ENCODE measurements around the gene TNIP1.

The TNIP1 gene

GRCh38 chr5:151001436-151001835 lies 79.4 kb downstream of the TNIP1 start:
- Histone ChIP-seq H3K27me3 (ENCODE audit: control insufficient read depth, insufficient read depth, low read length) (no peaks in the 10 kb centered on the region), H3K4me3 (ENCODE audit: low read depth, low read length) (no peak overlapping the region), H3K4me1 (ENCODE audit: control insufficient read depth, insufficient read depth, low read length) (peaks cover 4% of the 10 kb centered on the region), H3K36me3 (ENCODE audit: control insufficient read depth, insufficient read depth, low read length) (no peaks in the 10 kb centered on the region), H3K9ac (ENCODE audit: low read depth, low read length) (no peak overlapping the region), H3K9me3 (ENCODE audit: control insufficient read depth, insufficient read depth, low read length) (no peaks in the 10 kb centered on the region)

GRCh38 chr5:150999704-151000442 lies 81.0 kb downstream of the TNIP1 start:
- Histone ChIP-seq H3K9ac (ENCODE audit: low read depth, low read length) (no peak overlapping the region), H3K27me3 (ENCODE audit: control insufficient read depth, insufficient read depth, low read length) (no peaks in the 10 kb centered on the region), H3K4me1 (ENCODE audit: control insufficient read depth, insufficient read depth, low read length) (peaks cover 4% of the 10 kb centered on the region), H3K9me3 (ENCODE audit: control insufficient read depth, insufficient read depth, low read length) (no peaks in the 10 kb centered on the region), H3K4me3 (ENCODE audit: low read depth, low read length) (no peak overlapping the region), H3K36me3 (ENCODE audit: control insufficient read depth, insufficient read depth, low read length) (no peaks in the 10 kb centered on the region)

GRCh38 chr5:150993826-150994412 lies 86.9 kb downstream of the TNIP1 start:
- H3K4me3 ChIP-seq (ENCODE audit: low read depth, low read length): no peak overlapping the region
- H3K4me1 ChIP-seq (ENCODE audit: control insufficient read depth, insufficient read depth, low read length): no peaks in the 10 kb centered on the region
- no peaks in the 10 kb centered on the region for H3K36me3 ChIP-seq (ENCODE audit: control insufficient read depth, insufficient read depth, low read length)
- no peaks in the 10 kb centered on the region for H3K27me3 ChIP-seq (ENCODE audit: control insufficient read depth, insufficient read depth, low read length)
- H3K9me3 ChIP-seq (ENCODE audit: control insufficient read depth, insufficient read depth, low read length): no peaks in the 10 kb centered on the region
- H3K9ac ChIP-seq (ENCODE audit: low read depth, low read length): no peak overlapping the region

GRCh38 chr5:150993422-150993821 lies 87.4 kb downstream of the TNIP1 start:
- no peaks in the 10 kb centered on the region for H3K27me3 ChIP-seq (ENCODE audit: control insufficient read depth, insufficient read depth, low read length)
- H3K36me3 ChIP-seq (ENCODE audit: control insufficient read depth, insufficient read depth, low read length): no peaks in the 10 kb centered on the region
- no peak overlapping the region for H3K4me3 ChIP-seq (ENCODE audit: low read depth, low read length)
- H3K9ac ChIP-seq (ENCODE audit: low read depth, low read length): no peak overlapping the region
- no peaks in the 10 kb centered on the region for H3K4me1 ChIP-seq (ENCODE audit: control insufficient read depth, insufficient read depth, low read length)
- no peaks in the 10 kb centered on the region for H3K9me3 ChIP-seq (ENCODE audit: control insufficient read depth, insufficient read depth, low read length)

DNA sequence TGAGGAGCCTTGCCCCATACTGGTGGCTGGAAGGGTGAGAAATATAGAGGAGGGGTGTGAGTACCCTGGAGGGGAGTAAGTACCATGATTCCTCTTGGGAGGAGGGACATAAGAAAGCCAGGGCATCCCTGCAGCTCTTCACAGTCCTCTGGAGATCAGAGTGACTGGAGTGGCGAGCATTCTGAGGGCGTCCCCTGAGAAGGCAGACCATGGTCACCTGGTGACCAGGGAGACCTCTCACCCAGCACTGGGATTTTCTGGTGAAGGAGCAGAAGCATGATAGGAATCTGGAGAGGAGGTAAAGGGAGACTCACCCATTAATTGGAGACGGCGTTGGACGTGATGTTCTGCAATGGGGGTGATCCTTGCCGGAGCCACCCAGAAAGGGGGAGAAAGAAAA lies 88.1 kb downstream of the TNIP1 start:
- Histone ChIP-seq H3K27me3 (ENCODE audit: control insufficient read depth, insufficient read depth, low read length) (no peaks in the 10 kb centered on the region), H3K4me1 (ENCODE audit: control insufficient read depth, insufficient read depth, low read length) (no peaks in the 10 kb centered on the region), H3K4me3 (ENCODE audit: low read depth, low read length) (no peak overlapping the region), H3K9ac (ENCODE audit: low read depth, low read length) (no peak overlapping the region), H3K36me3 (ENCODE audit: control insufficient read depth, insufficient read depth, low read length) (no peaks in the 10 kb centered on the region), H3K9me3 (ENCODE audit: control insufficient read depth, insufficient read depth, low read length) (no peaks in the 10 kb centered on the region)

DNA sequence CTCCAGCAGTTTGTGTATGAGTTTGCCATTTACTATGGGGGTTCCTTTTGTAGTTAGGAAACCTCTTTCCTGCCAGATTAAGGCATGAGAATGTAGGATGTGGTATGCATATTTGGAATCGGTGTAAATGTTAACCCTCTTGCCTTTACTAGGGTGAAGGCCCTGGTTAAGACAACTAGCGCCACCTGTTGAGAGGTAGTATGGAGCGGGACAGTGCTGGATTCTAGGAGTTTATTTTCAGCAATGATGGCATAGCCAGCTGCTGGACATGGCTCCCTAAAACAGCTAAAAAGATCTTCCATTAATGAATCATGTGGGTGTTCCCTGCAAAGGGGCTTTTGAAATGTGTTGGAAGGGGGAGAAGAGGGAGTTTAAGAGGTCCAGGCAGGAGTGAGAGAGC lies 91.1 kb downstream of the TNIP1 start:
- Histone ChIP-seq H3K9ac (ENCODE audit: low read depth, low read length) (no peak overlapping the region), H3K4me1 (ENCODE audit: control insufficient read depth, insufficient read depth, low read length) (no peaks in the 10 kb centered on the region), H3K27me3 (ENCODE audit: control insufficient read depth, insufficient read depth, low read length) (no peaks in the 10 kb centered on the region), H3K9me3 (ENCODE audit: control insufficient read depth, insufficient read depth, low read length) (no peaks in the 10 kb centered on the region), H3K4me3 (ENCODE audit: low read depth, low read length) (no peak overlapping the region), H3K36me3 (ENCODE audit: control insufficient read depth, insufficient read depth, low read length) (no peaks in the 10 kb centered on the region)

DNA sequence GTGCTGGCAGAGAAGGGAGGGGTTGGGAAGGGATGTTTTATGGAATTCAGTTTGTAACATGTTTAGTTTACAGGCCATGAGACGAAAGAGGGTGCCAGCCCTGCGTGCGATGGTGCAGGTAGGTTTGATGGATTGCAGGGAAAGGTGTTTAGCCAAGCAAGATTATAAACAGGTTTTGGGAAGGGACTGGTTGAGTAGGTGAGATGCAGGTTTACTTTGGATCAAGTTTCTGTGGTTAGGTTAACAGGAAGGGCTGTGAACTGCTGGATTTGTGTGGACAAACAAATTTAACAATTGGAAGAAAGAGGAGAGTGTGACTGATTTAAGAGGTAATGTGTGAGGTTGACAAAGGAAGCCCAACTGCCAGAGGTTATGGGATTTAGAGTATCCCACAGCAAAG lies 93.1 kb downstream of the TNIP1 start:
- H3K4me1 ChIP-seq (ENCODE audit: control insufficient read depth, insufficient read depth, low read length): no peaks in the 10 kb centered on the region
- no peaks in the 10 kb centered on the region for H3K27me3 ChIP-seq (ENCODE audit: control insufficient read depth, insufficient read depth, low read length)
- no peaks in the 10 kb centered on the region for H3K9me3 ChIP-seq (ENCODE audit: control insufficient read depth, insufficient read depth, low read length)
- H3K4me3 ChIP-seq (ENCODE audit: low read depth, low read length): no peak overlapping the region
- H3K36me3 ChIP-seq (ENCODE audit: control insufficient read depth, insufficient read depth, low read length): no peaks in the 10 kb centered on the region
- no peak overlapping the region for H3K9ac ChIP-seq (ENCODE audit: low read depth, low read length)

Data from iPS-15b (cell line).